Stimulated activated CD4-positive, alpha-beta T cell treated with anti-CD3 and anti-CD28 coated beads, TNF-alpha, amount 100 ng/mL, for 24 hours (primary cell): Measurements from ENCODE around the gene CNTNAP2.
"Not testable (repeated sequence)": the region's sequence is repeated elsewhere in the genome, so short reads cannot be mapped to it uniquely, and the experiment has no call there.

Experiments
- DNase-seq, 3 experiments: peaks; one replicate each; pipeline ENCODE4 v3.0.0-alpha.2; 2020; ENCODE audit warnings: low read depth in 3 of 3

Gene CNTNAP2

DNA sequence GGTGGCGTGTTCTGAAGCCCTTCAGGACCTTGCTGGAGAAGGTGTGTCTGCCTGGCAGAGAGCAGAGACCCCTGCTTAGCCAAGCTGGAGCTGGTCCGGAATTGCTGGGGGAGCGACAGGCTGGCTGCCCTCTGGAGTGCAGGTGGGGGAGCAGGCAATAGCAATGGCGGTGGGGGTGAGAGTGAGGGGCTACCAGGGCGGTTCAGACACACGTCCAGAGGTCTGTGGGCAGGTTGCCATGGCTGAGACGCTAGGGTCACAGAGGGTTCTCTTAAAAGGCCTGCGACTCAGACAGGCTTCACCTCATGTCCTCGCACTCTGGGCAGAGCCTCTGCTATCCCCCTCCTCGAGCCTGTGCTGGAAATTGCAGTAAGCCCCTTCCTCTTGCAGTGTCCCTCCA lies 2144.9 kb downstream of the CNTNAP2 start:
- no peak for DNase-seq

- no peak for DNase-seq
Observed at GRCh38 chr7:148261996-148262688, 2145.5 kb downstream of the CNTNAP2 start.

- DNase-seq = peak; percentile 28 to 60 (median 49)
Observed at GRCh38 chr7:148262721-148263229, 2146.2 kb downstream of the CNTNAP2 start.

GRCh38 chr7:148264933-148265557 lies 2148.4 kb downstream of the CNTNAP2 start:
- DNase-seq = no peak

DNA sequence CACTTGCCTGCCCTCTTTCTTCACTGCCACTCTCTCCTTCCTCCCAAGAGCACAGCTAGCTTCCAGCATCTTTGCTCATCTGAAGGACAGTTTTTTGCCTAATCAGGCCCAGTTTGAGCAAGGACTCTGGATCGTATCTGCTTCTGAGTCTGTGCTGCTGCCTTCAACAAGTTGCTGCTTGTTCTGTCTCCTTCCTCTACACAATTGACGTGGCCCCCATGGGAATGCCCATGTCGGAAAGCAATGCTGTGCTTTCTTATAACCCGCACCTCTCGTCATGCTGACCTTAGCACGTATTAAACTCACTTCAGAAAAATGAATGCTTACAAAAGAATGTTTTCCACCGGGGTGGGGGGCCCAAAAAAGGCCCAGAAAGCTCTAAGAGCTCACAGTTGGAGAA lies 2149.3 kb downstream of the CNTNAP2 start:
- no peak for DNase-seq

GRCh38 chr7:148266795-148267194 lies 2150.2 kb downstream of the CNTNAP2 start:
- no peak for DNase-seq

DNA sequence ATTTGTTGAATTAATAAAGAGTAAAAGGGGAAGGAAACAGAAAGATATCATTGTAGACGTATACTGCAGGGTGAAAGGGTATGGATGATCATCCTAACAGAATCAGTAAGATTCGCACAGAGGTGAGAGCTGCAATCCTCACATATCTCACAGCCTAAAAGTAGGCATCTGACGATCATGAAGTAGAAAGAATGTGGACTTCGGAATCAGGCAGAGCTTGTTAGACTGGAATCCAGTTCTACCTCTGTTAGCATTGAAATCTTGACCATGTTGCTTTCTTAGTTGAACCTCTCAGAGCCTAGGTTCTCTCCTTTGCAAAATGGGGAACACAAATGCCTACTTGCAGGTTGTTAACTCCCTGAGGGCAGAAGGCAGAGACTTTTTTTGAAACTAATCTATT lies 2154.0 kb downstream of the CNTNAP2 start:
- no peak for DNase-seq

DNA sequence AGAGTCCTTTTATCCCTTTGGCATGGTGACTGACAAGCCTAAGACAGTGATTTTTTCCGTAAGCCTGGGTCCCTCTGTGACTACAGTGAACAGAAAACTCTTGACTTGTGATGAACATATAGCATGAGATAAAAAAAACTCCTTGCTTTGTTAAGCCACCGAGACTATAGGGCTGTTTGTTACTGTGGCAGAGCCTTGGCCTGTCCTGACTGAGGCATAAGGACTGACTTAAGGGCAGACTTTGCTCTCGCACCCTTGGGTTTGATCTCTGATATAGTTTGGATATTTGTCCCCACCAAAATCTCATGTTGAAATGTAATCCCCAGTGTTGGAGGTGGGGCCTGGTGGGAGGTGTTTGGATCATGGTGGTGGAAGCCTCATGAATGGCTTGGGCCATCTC lies 2157.5 kb downstream of the CNTNAP2 start:
- no peak for DNase-seq

DNA sequence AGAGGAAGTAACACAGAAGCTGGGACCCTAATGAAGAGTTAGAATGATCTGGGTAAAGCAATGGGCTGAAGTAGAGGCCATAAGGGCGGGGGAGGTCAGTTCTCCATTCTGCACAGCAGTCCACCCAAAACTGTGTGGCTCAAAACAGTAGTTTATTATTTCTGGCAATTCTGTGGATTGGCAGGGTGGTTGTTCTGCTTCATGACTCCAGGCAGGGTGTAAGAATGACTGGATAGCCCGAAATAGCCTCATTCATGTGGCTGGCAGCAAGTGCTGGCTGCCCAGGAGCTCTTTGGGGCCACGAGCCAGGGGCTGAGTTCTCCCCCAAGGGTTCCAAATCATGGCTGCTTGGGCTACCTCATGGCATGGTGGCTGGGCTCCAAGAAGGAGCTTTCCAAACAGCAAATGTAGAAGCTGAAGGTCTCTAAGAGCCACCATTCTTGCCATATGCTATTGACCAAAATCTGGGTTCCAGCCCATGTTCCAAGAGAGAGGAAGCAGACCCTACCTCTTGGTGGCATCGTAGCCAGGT lies 2158.8 kb downstream of the CNTNAP2 start:
- DNase-seq = no peak

- no peak for DNase-seq
Observed at GRCh38 chr7:148276314-148277041, 2159.9 kb downstream of the CNTNAP2 start.

- no peak for DNase-seq
Observed at GRCh38 chr7:148277042-148277660, 2160.6 kb downstream of the CNTNAP2 start.

GRCh38 chr7:148286150-148286549 lies 2169.5 kb downstream of the CNTNAP2 start:
- DNase-seq = no peak

GRCh38 chr7:148287538-148287937 lies 2170.9 kb downstream of the CNTNAP2 start:
- DNase-seq = no peak

- no peak for DNase-seq
Observed at GRCh38 chr7:148288592-148289151, 2172.1 kb downstream of the CNTNAP2 start.

GRCh38 chr7:148289630-148290029 lies 2173.0 kb downstream of the CNTNAP2 start:
- DNase-seq = no peak

DNA sequence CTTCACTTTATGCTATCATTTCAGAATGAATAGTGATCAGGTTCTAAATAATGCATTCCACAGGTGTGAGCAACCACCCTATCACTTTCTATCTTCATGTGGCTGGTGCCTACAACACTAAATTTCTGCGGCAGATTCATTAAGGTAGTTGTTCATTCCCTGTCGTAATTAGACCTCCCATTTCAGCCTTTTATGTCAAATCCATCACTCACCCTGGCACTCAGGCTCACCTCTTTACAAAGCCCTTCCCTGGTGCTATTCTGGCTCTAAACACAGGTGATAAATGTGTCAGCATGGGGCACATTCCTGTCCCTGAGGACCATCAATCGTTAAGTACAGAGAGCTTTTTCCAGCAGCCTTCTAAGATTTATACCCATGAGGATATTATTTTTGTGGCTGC lies 2173.9 kb downstream of the CNTNAP2 start:
- no peak for DNase-seq

DNA sequence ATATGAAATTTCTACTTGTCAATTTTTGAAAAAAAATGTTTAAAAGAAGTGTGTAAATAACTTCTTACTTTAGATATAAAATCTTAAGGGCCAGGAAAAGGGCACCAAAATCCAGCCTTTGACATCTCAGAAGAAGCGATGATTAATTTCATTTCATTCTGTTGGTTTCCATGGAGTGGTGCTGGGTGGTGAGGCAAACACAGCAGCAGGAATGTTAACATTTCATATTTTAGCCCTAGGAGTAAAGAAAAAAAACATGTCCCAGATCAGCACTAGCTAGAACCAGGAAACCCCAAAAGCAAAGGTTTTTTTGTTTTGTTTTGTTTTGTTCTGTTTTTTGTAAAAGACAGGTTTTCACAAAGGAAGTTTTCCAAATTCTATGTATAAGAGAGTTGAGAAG lies 2175.2 kb downstream of the CNTNAP2 start:
- DNase-seq = no peak

DNA sequence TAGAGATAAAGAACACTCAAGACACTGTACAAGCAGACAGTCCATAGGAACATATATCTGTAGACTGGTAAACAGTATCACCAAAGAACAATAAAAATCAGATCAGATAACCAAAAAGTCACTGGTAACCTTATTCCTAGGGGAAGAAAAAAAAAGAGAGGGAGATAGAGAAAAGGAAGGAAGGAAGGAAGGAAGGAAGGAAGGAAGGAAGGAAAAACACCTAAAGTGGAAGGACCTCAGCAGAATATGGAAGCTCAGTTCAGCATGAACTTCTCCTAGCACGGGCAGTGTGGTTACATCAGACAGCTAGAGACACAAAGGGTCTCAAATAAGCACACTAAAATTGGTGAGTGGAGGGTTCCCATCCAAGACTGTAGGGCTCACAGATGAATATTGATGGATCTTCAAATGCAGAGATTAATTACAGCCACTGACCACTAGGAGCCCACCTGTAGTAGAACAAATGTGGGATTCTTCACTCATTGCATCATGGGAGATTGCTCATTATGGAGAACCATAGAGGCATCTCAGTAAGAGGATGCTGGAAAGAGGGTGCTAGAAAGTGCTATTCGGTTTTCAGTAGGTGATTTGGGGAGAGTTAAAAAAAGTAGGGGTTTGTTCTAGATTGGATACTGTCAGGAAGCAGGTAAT lies 2180.5 kb downstream of the CNTNAP2 start:
- no peak for DNase-seq

- DNase-seq = not testable (repeated sequence)
Observed at GRCh38 chr7:148298768-148299167, 2182.2 kb downstream of the CNTNAP2 start.

GRCh38 chr7:148299350-148300276 lies 2183.0 kb downstream of the CNTNAP2 start:
- DNase-seq = no peak
